Panc1 (cell line): ENCODE measurements around the gene MCEE.

ENCODE experiments used
- SIN3A ChIP-seq: IDR thresholded peaks from 2 replicates; pipeline ENCODE4 v1.6.1; 2012; ENCODE audit warnings: low read depth, mild to moderate bottlenecking, low read length, moderate library complexity, borderline replicate concordance; ENCODE audit not compliant: insufficient read depth
- TCF7L2 ChIP-seq: IDR thresholded peaks from 2 replicates; pipeline ENCODE4 v1.6.1; 2011; ENCODE audit warnings: mild to moderate bottlenecking, low read depth, low read length, inconsistent platforms
- TF ChIP-seq, protein P1 (sequence below), 2 experiments: IDR thresholded peaks; 2 replicates each; pipeline ENCODE4 v1.6.1; 2011 to 2012; ENCODE audit warnings: low read depth in 2 of 2, control low read depth in 1 of 2, low read length in 1 of 2, mild to moderate bottlenecking in 1 of 2, moderate library complexity in 1 of 2; ENCODE audit not compliant: insufficient read depth in 1 of 2
- TF ChIP-seq, protein P2 (sequence below): fragments of 450-650 bp; IDR thresholded peaks from 2 replicates; pipeline ENCODE4 v1.5.1; 2017; ENCODE audit warnings: mild to moderate bottlenecking

DNA sequence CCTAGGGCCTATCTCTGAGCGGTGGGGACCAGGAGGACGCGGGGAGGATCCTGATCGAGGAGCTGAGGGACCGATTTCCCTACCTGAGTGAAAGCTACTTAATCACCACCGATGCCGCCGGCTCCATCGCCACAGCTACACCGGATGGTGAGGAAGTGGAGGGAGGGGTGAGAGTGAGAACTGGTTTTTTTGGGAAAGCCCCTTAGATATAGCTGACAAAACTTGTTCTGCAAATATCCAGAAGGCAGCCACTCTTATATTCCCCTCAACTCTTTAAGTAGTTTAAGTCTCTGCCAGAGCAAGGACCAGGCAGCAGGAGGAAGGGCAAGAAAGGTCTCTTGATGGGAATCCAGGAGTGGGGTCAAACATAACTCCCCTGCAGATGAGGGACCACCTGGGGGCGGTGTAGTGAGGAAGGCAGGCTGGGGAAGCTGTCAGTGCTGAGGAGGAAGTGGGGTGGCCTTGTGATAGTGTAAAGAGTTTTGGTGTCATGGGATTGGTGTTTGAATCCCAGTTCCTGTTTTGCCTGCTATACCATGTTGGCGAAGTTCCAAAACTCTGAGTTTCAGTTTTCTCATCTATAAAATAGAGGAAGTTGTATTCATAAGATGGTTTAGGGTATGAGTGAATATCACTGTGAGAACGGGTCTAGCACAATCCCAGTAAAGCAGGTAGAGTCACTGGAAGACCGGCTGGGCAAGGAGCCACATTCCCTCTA is 58.2 kb downstream of the MCEE start:
- TF ChIP-seq, protein P1, sequence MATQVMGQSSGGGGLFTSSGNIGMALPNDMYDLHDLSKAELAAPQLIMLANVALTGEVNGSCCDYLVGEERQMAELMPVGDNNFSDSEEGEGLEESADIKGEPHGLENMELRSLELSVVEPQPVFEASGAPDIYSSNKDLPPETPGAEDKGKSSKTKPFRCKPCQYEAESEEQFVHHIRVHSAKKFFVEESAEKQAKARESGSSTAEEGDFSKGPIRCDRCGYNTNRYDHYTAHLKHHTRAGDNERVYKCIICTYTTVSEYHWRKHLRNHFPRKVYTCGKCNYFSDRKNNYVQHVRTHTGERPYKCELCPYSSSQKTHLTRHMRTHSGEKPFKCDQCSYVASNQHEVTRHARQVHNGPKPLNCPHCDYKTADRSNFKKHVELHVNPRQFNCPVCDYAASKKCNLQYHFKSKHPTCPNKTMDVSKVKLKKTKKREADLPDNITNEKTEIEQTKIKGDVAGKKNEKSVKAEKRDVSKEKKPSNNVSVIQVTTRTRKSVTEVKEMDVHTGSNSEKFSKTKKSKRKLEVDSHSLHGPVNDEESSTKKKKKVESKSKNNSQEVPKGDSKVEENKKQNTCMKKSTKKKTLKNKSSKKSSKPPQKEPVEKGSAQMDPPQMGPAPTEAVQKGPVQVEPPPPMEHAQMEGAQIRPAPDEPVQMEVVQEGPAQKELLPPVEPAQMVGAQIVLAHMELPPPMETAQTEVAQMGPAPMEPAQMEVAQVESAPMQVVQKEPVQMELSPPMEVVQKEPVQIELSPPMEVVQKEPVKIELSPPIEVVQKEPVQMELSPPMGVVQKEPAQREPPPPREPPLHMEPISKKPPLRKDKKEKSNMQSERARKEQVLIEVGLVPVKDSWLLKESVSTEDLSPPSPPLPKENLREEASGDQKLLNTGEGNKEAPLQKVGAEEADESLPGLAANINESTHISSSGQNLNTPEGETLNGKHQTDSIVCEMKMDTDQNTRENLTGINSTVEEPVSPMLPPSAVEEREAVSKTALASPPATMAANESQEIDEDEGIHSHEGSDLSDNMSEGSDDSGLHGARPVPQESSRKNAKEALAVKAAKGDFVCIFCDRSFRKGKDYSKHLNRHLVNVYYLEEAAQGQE (IDR thresholded peaks at IDR 0.05; ENCODE audit: insufficient read depth in 1 of 2, low read depth in 2 of 2, low read length in 1 of 2) = no peak
- TF ChIP-seq, protein P2, sequence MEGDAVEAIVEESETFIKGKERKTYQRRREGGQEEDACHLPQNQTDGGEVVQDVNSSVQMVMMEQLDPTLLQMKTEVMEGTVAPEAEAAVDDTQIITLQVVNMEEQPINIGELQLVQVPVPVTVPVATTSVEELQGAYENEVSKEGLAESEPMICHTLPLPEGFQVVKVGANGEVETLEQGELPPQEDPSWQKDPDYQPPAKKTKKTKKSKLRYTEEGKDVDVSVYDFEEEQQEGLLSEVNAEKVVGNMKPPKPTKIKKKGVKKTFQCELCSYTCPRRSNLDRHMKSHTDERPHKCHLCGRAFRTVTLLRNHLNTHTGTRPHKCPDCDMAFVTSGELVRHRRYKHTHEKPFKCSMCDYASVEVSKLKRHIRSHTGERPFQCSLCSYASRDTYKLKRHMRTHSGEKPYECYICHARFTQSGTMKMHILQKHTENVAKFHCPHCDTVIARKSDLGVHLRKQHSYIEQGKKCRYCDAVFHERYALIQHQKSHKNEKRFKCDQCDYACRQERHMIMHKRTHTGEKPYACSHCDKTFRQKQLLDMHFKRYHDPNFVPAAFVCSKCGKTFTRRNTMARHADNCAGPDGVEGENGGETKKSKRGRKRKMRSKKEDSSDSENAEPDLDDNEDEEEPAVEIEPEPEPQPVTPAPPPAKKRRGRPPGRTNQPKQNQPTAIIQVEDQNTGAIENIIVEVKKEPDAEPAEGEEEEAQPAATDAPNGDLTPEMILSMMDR = no peak
- TF ChIP-seq TCF7L2 (no peak), SIN3A (no peak)
